CD4-positive, alpha-beta T cell treated with Interleukin-21 for 1 hour (primary cell): ENCODE data around the gene TENT4B.

ENCODE experiments used
- DNase-seq: peaks from one replicate; pipeline ENCODE4 v3.0.0-alpha.2; 2020

The TENT4B gene

DNA sequence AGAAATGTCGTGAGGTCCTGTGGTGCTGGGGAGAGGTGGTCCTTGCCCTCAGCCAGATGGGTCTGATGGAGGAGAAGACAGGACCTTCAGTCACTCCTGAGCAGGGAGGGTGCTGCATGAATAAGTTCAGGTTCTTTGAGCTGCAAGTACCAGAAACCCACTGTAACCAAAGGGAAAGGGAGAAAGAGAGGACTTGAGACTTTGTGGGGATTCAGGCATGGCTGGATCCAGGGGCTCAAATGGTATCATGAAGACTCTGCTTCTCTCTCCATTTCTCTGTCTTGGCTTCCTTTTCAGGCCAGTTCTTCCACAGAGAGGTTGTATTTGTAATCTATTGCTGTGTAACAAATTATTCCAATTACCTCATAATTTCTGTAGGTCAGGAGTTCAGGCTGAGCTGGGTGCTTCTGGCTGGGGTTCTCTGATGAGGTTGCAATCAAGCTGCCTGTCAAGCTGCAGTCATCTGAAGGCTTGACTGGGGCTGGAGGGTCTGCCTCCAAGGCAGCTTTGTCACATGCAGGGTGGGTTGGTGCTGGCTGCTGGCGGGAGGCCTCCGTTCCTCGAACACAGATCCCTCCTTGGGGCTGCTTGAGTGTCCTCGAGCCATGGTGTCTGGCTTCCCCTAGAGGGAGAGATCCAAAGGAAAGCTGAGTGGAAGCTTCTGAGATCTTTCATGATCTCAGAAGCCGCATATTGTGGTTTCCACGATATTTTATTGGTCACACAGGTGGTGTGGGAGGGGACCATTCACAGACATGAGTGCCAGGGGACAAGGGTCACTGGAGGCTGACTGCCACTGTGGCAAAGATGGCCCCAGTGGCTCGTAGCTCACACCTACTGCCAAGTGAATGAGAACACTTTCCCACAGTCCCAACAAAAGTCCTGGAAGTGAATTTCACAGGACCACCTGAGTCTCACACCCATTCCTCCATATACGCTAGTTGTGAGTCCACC, 107.4 kb downstream of the TENT4B start:
- no peak for DNase-seq

GRCh38 chr16:50261160-50261706, 108.1 kb downstream of the TENT4B start:
- DNase-seq, result no peak

- DNase-seq, result no peak
Measured at GRCh38 chr16:50261707-50262235, 108.7 kb downstream of the TENT4B start.

GRCh38 chr16:50263060-50263909, 110.2 kb downstream of the TENT4B start:
- no peak for DNase-seq

DNA sequence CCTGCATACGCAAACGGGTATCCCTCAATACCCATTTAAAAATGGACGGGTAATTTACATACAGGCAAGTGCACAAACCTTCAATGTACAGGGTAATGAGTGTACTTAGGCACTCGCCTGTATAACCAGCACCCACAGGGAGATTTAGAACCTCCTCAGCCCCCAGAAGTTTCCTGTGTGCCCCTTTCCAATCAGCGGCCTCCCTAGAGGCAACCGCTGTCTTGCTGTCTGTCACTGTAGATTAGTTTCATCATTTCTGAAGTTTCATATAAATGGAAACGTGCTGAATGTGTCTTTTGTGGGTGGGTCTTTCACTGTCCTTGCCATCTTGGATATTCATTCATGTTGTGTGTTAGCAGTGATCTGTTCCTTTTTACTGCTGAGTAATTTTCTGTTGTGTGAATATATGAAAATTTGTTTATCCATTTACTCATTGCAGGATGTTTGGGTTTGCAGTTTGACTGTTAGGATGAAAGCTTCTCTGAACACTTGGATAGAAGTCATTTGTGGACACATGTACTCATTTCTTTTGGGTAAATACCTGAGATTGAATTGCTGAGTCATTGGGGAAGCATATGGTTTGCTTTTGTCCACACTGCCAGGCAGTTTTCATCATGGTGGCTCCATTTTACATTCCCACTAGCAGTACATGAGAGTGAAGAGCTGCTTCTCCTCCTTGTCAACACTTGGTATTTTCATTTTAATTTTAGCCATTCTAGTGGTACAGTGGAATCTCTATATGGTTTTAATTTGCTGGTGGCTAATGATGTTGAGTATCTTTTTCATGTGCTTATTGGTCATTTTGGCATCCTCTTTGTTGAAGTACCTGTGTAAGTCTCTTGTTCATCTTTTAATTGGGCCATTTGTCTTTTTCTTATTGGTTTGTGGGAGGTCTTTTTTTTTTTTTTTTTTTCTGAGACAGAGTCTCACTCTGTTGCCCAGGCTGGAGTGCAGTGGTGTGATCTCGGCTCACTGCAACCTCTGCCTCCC, 111.1 kb downstream of the TENT4B start:
- DNase-seq, result no peak

GRCh38 chr16:50265260-50265659, 112.2 kb downstream of the TENT4B start:
- peak; percentile 64 for DNase-seq

DNA sequence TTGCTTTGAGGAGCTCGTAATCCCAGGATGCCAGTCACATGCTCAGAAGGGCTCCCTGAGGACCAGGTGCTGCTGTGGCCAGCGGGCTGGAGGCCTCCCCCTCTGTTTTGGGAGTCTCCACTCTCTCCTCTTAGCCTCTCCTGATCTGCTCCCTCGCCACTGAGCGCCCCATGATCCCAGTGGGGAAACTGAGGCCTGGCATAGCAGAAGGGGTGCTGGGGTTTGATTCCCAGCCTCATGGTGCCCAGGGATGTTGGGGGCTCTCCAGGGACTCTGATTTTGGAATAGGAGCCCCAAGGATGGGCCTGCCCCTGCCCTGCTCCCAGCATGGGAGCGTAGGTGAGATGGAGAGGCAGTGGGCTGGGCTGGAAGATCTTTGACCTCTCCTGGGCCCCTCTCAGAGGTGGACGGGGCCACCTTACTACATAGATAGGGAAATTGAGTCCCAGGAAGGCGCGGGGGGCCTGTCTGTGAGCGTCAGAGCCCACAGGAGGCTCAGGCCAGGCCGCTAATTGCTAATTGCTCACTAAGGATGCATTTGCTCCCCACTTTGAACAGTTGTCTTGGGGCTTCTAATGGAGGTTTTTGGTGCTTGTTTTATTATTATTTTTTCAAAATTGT, 112.7 kb downstream of the TENT4B start:
- no peak for DNase-seq

GRCh38 chr16:50266337-50267091, 113.4 kb downstream of the TENT4B start, which contains the start of gene ADCY7:
Gene ADCY7, plus strand, starts transcription at chr16:50266551. Its CDS starts 21,629 bp downstream, at chr16:50288180.
- peak; percentile 83 for DNase-seq

- DNase-seq, result no peak
Measured at GRCh38 chr16:50267151-50267631, 114.1 kb downstream of the TENT4B start.

- no peak for DNase-seq
Measured at GRCh38 chr16:50267651-50268050, 114.5 kb downstream of the TENT4B start.

- no peak for DNase-seq
Measured at GRCh38 chr16:50268352-50268751, 115.2 kb downstream of the TENT4B start.

DNA sequence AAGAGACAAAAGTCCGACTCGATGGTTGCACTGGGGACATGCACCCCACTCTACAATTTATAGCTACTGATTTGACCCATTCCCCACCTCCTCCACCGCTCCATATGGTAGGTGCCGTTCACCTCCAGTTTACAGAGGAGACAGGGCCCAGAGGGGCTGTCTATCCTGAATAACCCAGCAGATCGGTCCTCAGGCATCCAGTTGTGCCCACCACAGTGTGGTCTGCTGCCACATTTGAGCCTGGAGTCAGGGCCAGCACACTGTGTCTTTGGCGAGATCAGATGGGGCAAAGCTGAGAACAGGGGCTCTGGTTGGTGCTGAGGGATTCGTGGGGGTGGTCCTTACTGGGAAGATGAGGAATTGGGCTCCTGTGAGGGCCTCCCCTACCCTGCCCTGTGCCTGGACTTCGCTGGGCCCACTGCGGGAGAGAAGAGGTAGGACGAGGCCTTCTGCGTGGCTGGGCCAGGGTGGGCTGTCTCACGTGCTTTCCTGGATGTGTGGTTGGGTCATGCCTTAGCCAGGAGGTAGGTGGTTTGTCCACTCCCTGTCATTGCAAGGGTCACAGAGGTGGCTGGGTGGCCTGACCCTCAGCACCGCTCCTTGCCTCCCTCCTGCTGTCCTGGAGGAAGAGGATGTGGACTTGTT, 116.1 kb downstream of the TENT4B start:
- no peak for DNase-seq

GRCh38 chr16:50269769-50270509, 116.8 kb downstream of the TENT4B start:
- DNase-seq, result no peak

GRCh38 chr16:50270510-50271147, 117.5 kb downstream of the TENT4B start:
- no peak for DNase-seq

- DNase-seq, result no peak
Measured at GRCh38 chr16:50271148-50272041, 118.3 kb downstream of the TENT4B start.

- DNase-seq, result no peak
Measured at GRCh38 chr16:50272111-50272571, 119.0 kb downstream of the TENT4B start.

DNA sequence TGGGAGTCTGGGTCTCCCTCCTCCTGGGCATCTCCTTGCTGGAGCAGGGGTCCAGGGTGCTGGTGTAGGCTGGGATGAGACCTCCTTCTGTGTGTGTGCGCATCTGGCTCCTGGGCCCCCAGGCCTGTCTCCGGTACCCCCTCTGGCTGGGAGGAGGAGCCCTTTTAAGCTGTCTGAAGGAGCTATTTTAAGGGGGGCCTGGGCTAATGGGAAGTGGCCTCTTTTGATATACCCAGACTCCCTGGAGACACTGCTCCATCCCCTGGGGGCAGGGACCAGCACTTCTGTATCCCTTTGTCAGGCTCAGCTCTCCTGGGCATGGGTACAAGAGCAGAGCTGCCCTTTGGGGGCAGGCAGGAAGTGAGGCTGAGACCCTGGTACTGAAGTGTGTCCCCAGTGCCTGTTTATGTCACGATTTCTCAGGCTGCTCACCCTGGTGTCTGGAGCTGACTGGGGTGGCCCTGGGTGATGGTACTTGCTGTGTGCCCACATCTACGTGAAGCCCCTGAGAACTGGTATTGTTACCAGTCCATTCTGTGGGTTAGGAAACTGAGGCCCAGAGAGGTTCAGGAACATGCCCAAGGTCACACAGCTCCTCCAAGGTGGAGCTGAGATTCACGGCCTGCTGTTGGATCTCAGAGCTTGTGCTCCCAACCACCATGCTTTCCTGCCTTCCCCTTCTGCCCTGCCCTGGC, 119.7 kb downstream of the TENT4B start:
- DNase-seq, result no peak
